ENCODE measurements around the gene TTC1.

DNA sequence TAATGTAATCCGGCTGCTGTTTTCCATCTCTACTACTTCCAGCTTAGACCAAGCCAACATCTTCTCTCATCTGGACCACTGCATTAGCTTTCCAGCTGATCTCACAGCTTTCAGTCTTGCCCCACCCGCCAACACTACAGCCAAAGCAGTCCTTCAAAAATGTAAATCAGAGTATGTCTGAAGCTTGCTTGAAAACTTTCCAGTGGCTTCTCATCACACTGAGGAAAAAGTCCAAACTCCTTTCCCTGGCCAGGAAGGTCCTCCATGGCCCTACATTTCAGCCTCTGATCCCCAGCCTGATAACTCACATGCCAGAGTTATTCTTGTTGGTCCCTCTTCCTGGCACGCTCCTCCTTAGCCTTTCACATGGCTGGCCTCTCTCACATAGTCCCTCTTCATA lies 38.5 kb downstream of the TTC1 start:
- TF ChIP-seq SIN3A (IDR thresholded peaks at IDR 0.05; ENCODE audit: borderline replicate concordance, low read depth, low read length): no peak
- TF ChIP-seq POLR2AphosphoS5 (IDR thresholded peaks at IDR 0.05; ENCODE audit: low read depth, low read length): no peak
- TF ChIP-seq NFIC (IDR thresholded peaks at IDR 0.05; ENCODE audit: borderline replicate concordance): no peak
- TF ChIP-seq RCOR1 (IDR thresholded peaks at IDR 0.05; ENCODE audit: low read length): no peak
- TF ChIP-seq SMC3 (IDR thresholded peaks at IDR 0.05; ENCODE audit: low read depth, low read length): no peak
- no peak for TF ChIP-seq REST (IDR thresholded peaks at IDR 0.05; ENCODE audit: low read depth, low read length)
- TF ChIP-seq ZBTB33 (IDR thresholded peaks at IDR 0.05; ENCODE audit: borderline replicate concordance, low read depth): no peak
- TF ChIP-seq, protein P1, sequence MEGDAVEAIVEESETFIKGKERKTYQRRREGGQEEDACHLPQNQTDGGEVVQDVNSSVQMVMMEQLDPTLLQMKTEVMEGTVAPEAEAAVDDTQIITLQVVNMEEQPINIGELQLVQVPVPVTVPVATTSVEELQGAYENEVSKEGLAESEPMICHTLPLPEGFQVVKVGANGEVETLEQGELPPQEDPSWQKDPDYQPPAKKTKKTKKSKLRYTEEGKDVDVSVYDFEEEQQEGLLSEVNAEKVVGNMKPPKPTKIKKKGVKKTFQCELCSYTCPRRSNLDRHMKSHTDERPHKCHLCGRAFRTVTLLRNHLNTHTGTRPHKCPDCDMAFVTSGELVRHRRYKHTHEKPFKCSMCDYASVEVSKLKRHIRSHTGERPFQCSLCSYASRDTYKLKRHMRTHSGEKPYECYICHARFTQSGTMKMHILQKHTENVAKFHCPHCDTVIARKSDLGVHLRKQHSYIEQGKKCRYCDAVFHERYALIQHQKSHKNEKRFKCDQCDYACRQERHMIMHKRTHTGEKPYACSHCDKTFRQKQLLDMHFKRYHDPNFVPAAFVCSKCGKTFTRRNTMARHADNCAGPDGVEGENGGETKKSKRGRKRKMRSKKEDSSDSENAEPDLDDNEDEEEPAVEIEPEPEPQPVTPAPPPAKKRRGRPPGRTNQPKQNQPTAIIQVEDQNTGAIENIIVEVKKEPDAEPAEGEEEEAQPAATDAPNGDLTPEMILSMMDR (IDR thresholded peaks at IDR 0.05): no peak
- TF ChIP-seq IRF3 (IDR thresholded peaks at IDR 0.05; ENCODE audit: low read depth, low read length): no peak
- no peak for TF ChIP-seq MEF2A (IDR thresholded peaks at IDR 0.05; ENCODE audit: borderline replicate concordance, low read depth)
- TF ChIP-seq JUND (IDR thresholded peaks at IDR 0.05): no peak
- TF ChIP-seq TAF1 (IDR thresholded peaks at IDR 0.05; ENCODE audit: borderline replicate concordance, low read depth, low read length): no peak
- no peak for TF ChIP-seq EP300 (IDR thresholded peaks at IDR 0.05; ENCODE audit: borderline replicate concordance in 1 of 2, low read depth in 1 of 2, low read length in 1 of 2)
- TF ChIP-seq, protein P2, sequence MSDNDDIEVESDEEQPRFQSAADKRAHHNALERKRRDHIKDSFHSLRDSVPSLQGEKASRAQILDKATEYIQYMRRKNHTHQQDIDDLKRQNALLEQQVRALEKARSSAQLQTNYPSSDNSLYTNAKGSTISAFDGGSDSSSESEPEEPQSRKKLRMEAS (IDR thresholded peaks at IDR 0.05; ENCODE audit: low read depth): no peak

Data from SK-N-SH (cell line).